HCT116 (cell line): ENCODE results near the gene PRKG1.

Source experiments
- CTCF ChIP-seq, 3 experiments: fragments of 200-600 bp in 1 of 3; sonication (generic) in 1 of 3; IDR thresholded peaks in 2 of 3; conservative IDR thresholded peaks in 1 of 3; 2 replicates each; pipeline ENCODE4 v1.5.1; 2012 to 2017; ENCODE audit warnings: low read depth in 2 of 3, low read length in 2 of 3, antibody characterized with exemption in 1 of 3, borderline replicate concordance in 1 of 3, control low read depth in 1 of 3, mild to moderate bottlenecking in 1 of 3, mixed read lengths in 1 of 3, mixed run types in 1 of 3, moderate library complexity in 1 of 3; ENCODE audit not compliant: insufficient read depth in 1 of 3
- EGR1 ChIP-seq: IDR thresholded peaks from 2 replicates; pipeline ENCODE4 v1.6.1; 2012; ENCODE audit warnings: low read depth
- ELF1 ChIP-seq: IDR thresholded peaks from 2 replicates; pipeline ENCODE4 v1.6.1; 2012; ENCODE audit warnings: low read depth, borderline replicate concordance
- EZH2 ChIP-seq: fragments of 200-600 bp; sonication (generic); IDR thresholded peaks from 2 replicates; pipeline ENCODE4 v1.6.1; 2017; ENCODE audit warnings: antibody characterized with exemption, mixed run types
- EZH2phosphoT487 ChIP-seq: fragments of 200-600 bp; IDR thresholded peaks from 2 replicates; pipeline ENCODE4 v1.6.1; 2018; ENCODE audit warnings: antibody characterized with exemption, borderline replicate concordance
- MAX ChIP-seq: IDR thresholded peaks from 2 replicates; pipeline ENCODE4 v1.6.1; 2012
- POLR2A ChIP-seq: IDR thresholded peaks from 2 replicates; pipeline ENCODE4 v1.7.0; 2011; ENCODE audit warnings: borderline replicate concordance; ENCODE audit not compliant: insufficient read depth, insufficient read length; ENCODE audit errors: extremely low read depth
- POLR2AphosphoS5 ChIP-seq: IDR thresholded peaks from 2 replicates; pipeline ENCODE4 v1.6.1; 2011; ENCODE audit warnings: mild to moderate bottlenecking, low read depth, low read length, moderate library complexity
- RAD21 ChIP-seq: IDR thresholded peaks from 2 replicates; pipeline ENCODE4 v1.6.1; 2012; ENCODE audit warnings: low read depth, mild to moderate bottlenecking
- REST ChIP-seq: IDR thresholded peaks from 2 replicates; pipeline ENCODE4 v1.6.1; 2012; ENCODE audit warnings: low read depth
- SIN3A ChIP-seq: IDR thresholded peaks from 2 replicates; pipeline ENCODE4 v1.6.1; 2012; ENCODE audit warnings: low read depth
- TCF7L2 ChIP-seq: IDR thresholded peaks from 2 replicates; pipeline ENCODE4 v1.7.0; 2011; ENCODE audit warnings: borderline replicate concordance, inconsistent platforms; ENCODE audit not compliant: insufficient read depth, insufficient read length; ENCODE audit errors: extremely low read depth
- YY1 ChIP-seq: IDR thresholded peaks from 2 replicates; pipeline ENCODE4 v1.6.1; 2011; ENCODE audit warnings: low read length, low read depth, moderate library complexity, mild to moderate bottlenecking; ENCODE audit not compliant: insufficient replicate concordance; ENCODE audit errors: extremely low read depth
- ZBTB33 ChIP-seq: IDR thresholded peaks from 2 replicates; pipeline ENCODE4 v1.6.1; 2011; ENCODE audit warnings: mild to moderate bottlenecking, low read length, moderate library complexity; ENCODE audit not compliant: insufficient replicate concordance; ENCODE audit errors: extremely low read depth

- no peak for TF ChIP-seq EZH2phosphoT487
- no peak for TF ChIP-seq REST
- TF ChIP-seq RAD21: no peak
- no peak for TF ChIP-seq CTCF (IDR thresholded peaks at IDR 0.05 in 2 of 3, conservative IDR thresholded peaks at IDR 0.05 in 1 of 3; ENCODE audit: borderline replicate concordance in 1 of 3, insufficient read depth in 1 of 3, low read depth in 2 of 3, low read length in 2 of 3)
- no peak for TF ChIP-seq YY1
- no peak for TF ChIP-seq POLR2A
- TF ChIP-seq POLR2AphosphoS5: no peak
- no peak for TF ChIP-seq ELF1
- no peak for TF ChIP-seq ZBTB33
- TF ChIP-seq SIN3A: no peak
- TF ChIP-seq EGR1: no peak
- TF ChIP-seq TCF7L2: no peak
- no peak for TF ChIP-seq EZH2
- no peak for TF ChIP-seq MAX
Observed at GRCh38 chr10:51269821-51270220, 195.5 kb downstream of the PRKG1 start.
